ENCODE measurements around the gene ABCA7. TPM values are rescaled to one million over a fixed set of nuclear protein-coding genes. Genes with fewer than 3 reads are reported as not detected.

The ABCA7 gene
- total RNA-seq, 2 experiments from 2014 or later: 114 to 118 TPM

DNA sequence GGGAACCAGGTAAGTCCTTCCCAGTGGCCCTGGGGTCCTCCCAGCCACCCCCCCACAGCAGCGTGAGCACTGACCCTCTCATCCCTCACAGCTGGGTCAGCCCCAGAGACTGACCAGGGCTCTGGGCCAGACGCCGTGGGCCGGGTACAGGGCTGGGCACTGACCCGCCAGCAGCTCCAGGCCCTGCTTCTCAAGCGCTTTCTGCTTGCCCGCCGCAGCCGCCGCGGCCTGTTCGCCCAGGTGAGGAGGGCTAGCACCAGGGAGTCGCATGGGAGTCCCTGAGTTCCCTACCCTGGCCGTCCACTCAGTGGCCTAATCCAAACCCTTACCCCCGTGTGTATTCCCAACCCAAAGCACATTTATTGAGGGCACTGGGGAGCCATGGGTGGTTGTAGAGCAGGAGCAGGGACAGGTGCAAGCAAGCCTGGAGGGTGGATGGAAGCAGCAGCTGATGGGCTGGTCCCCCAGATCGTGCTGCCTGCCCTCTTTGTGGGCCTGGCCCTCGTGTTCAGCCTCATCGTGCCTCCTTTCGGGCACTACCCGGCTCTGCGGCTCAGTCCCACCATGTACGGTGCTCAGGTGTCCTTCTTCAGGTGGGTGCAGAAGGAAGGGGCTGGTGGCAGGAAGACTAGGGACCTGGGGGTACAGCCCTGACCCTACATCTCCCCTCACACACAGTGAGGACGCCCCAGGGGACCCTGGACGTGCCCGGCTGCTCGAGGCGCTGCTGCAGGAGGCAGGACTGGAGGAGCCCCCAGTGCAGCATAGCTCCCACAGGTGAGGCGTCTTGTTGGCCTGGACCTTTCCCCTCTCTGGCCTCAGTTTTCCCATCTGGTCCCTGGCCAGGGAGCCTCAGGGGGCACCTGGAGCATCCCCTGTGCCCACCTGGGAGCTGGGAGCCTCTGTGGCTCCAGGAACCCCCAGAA is 14.5 kb downstream of the ABCA7 start:
- Histone ChIP-seq H3K4me1 (ENCODE audit: insufficient read depth, low read length) (peaks cover 34% of the 10 kb centered on the region), H3K4me3 (ENCODE audit: low read length) (no peak overlapping the region), H3K9me3 (ENCODE audit: control insufficient read depth in 1 of 2, insufficient read depth in 1 of 2, low read length in 2 of 2) (peaks cover 6 to 17% of the 10 kb centered on the region in 2 experiments), H3K27ac (ENCODE audit: low read depth in 1 of 2, low read length in 2 of 2) (no peak overlapping the region), H3K36me3 (ENCODE audit: insufficient read depth, low read length) (peaks cover 37% of the 10 kb centered on the region), H3K27me3 (ENCODE audit: control insufficient read depth in 1 of 2, insufficient read depth in 2 of 2, low read length in 2 of 2) (no peaks in the 10 kb centered on the region)
- Mint-ChIP-seq H3K4me3 (no peak overlapping the region), H3K9me3 (no peaks in the 10 kb centered on the region), H3K4me1 (ENCODE audit: low read depth) (peaks cover 32% of the 10 kb centered on the region), H3K27me3 (no peaks in the 10 kb centered on the region), H3K27ac (no peak overlapping the region), H3K36me3 (ENCODE audit: low read depth) (peaks cover 66% of the 10 kb centered on the region)
- POLR2A ChIA-PET: interaction anchor here (0.6 to 6.1 kb wide), 6 partner anchors 13 to 192 kb away, joined by 3 to 48 read pairs (median 4); partner anchors contain the start of gene ARHGAP45
- DNase-seq: no peak
- intact Hi-C loops (cut with DNase I, micrococcal nuclease): no loop called here
- ATAC-seq (ENCODE audit: poor library complexity): no peak
- CTCF ChIA-PET: interaction anchor here (0.7 to 1.6 kb wide), 2 partner anchors 10 to 202 kb away, joined by 4 to 6 read pairs; no protein-coding TSS in a partner anchor
- TF ChIP-seq, protein P1, sequence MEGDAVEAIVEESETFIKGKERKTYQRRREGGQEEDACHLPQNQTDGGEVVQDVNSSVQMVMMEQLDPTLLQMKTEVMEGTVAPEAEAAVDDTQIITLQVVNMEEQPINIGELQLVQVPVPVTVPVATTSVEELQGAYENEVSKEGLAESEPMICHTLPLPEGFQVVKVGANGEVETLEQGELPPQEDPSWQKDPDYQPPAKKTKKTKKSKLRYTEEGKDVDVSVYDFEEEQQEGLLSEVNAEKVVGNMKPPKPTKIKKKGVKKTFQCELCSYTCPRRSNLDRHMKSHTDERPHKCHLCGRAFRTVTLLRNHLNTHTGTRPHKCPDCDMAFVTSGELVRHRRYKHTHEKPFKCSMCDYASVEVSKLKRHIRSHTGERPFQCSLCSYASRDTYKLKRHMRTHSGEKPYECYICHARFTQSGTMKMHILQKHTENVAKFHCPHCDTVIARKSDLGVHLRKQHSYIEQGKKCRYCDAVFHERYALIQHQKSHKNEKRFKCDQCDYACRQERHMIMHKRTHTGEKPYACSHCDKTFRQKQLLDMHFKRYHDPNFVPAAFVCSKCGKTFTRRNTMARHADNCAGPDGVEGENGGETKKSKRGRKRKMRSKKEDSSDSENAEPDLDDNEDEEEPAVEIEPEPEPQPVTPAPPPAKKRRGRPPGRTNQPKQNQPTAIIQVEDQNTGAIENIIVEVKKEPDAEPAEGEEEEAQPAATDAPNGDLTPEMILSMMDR (IDR thresholded peaks at IDR 0.05): no peak

DNA sequence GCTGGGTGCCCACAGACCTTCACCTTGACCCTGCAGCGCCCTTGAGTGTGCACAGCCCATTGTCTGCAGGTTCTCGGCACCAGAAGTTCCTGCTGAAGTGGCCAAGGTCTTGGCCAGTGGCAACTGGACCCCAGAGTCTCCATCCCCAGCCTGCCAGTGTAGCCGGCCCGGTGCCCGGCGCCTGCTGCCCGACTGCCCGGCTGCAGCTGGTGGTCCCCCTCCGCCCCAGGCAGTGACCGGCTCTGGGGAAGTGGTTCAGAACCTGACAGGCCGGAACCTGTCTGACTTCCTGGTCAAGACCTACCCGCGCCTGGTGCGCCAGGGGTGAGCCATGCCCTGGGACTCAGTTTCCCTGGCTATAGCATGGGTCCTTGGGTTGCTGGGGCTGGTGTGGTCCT is 15.1 kb downstream of the ABCA7 start:
- CTCF ChIA-PET: interaction anchor here (0.7 to 1.6 kb wide), 2 partner anchors 10 to 202 kb away, joined by 4 to 6 read pairs; no protein-coding TSS in a partner anchor
- POLR2A ChIA-PET: interaction anchor here (1.7 to 6.1 kb wide), 3 partner anchors 12 to 31 kb away, joined by 6 to 48 read pairs (median 10); partner anchors contain the start of gene ARHGAP45

DNA sequence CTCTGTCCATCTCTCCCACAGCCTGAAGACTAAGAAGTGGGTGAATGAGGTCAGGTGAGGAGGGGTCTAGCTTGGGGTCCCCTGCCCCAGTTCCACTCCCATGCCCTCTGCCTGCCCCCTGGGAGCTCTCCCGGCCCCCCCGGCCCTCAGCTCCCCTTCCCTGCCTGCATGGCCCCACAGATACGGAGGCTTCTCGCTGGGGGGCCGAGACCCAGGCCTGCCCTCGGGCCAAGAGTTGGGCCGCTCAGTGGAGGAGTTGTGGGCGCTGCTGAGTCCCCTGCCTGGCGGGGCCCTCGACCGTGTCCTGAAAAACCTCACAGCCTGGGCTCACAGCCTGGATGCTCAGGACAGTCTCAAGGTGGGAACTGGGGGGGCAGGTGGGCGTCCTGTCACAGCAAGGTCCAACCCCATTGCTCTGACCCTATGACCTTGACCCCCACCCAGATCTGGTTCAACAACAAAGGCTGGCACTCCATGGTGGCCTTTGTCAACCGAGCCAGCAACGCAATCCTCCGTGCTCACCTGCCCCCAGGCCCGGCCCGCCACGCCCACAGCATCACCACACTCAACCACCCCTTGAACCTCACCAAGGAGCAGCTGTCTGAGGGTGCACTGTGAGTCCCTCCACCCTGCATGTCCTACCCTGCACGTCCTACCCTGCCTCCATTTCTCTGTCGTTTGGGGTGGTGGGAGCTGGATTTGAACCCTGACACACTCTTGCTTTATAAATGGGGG is 16.1 kb downstream of the ABCA7 start:
- TF ChIP-seq, protein P1 (IDR thresholded peaks at IDR 0.05): no peak
- intact Hi-C loops (cut with DNase I, micrococcal nuclease): no loop called here
- Histone ChIP-seq H3K27me3 (ENCODE audit: control insufficient read depth in 1 of 2, insufficient read depth in 2 of 2, low read length in 2 of 2) (no peaks in the 10 kb centered on the region), H3K4me1 (ENCODE audit: insufficient read depth, low read length) (peaks cover 34% of the 10 kb centered on the region), H3K4me3 (ENCODE audit: low read length) (no peak overlapping the region), H3K36me3 (ENCODE audit: insufficient read depth, low read length) (peaks cover 36% of the 10 kb centered on the region), H3K27ac (ENCODE audit: low read depth in 1 of 2, low read length in 2 of 2) (no peak overlapping the region), H3K9me3 (ENCODE audit: control insufficient read depth in 1 of 2, insufficient read depth in 1 of 2, low read length in 2 of 2) (peaks cover 6 to 17% of the 10 kb centered on the region in 2 experiments)
- Mint-ChIP-seq H3K4me3 (no peak overlapping the region), H3K9me3 (no peaks in the 10 kb centered on the region), H3K4me1 (ENCODE audit: low read depth) (peaks cover 32% of the 10 kb centered on the region), H3K36me3 (ENCODE audit: low read depth) (peaks cover 68% of the 10 kb centered on the region), H3K27ac (no peak overlapping the region), H3K27me3 (no peaks in the 10 kb centered on the region)
- ATAC-seq (ENCODE audit: poor library complexity) (no peak), DNase-seq (no peak)
- ChIA-PET CTCF (no interaction called here), POLR2A (interaction anchor here (2.6 to 6.1 kb wide), 3 partner anchors 11 to 31 kb away, joined by 10 to 53 read pairs (median 48); partner anchors contain the start of gene ARHGAP45)

More for the DNA sequence above, 15.1 kb downstream of the ABCA7 start:
- H3K4me1 Mint-ChIP-seq (ENCODE audit: low read depth): peaks cover 32% of the 10 kb centered on the region
- peaks cover 34% of the 10 kb centered on the region for H3K4me1 ChIP-seq (ENCODE audit: insufficient read depth, low read length)
- no peaks in the 10 kb centered on the region for H3K27me3 Mint-ChIP-seq
- H3K36me3 ChIP-seq (ENCODE audit: insufficient read depth, low read length): peaks cover 37% of the 10 kb centered on the region
- H3K9me3 Mint-ChIP-seq: no peaks in the 10 kb centered on the region
- H3K27ac ChIP-seq (ENCODE audit: low read depth in 1 of 2, low read length in 2 of 2): no peak overlapping the region
- H3K27me3 ChIP-seq (ENCODE audit: control insufficient read depth in 1 of 2, insufficient read depth in 2 of 2, low read length in 2 of 2): no peaks in the 10 kb centered on the region
- peaks cover 6 to 17% of the 10 kb centered on the region in 2 experiments for H3K9me3 ChIP-seq (ENCODE audit: control insufficient read depth in 1 of 2, insufficient read depth in 1 of 2, low read length in 2 of 2)
- intact Hi-C loops (cut with DNase I, micrococcal nuclease): no loop called here
- DNase-seq: no peak
- no peak overlapping the region for H3K27ac Mint-ChIP-seq
- H3K36me3 Mint-ChIP-seq (ENCODE audit: low read depth): peaks cover 72% of the 10 kb centered on the region
- no peak overlapping the region for H3K4me3 ChIP-seq (ENCODE audit: low read length)
- ATAC-seq (ENCODE audit: poor library complexity): no peak
- TF ChIP-seq, protein P1 (IDR thresholded peaks at IDR 0.05): no peak
- no peak overlapping the region for H3K4me3 Mint-ChIP-seq

All from CD4-positive, alpha-beta T cell (primary cell).